Measurements from ENCODE around the gene CDYL2.

Gene CDYL2

GRCh38 chr16:80554033-80554432, 250.4 kb downstream of the CDYL2 start:
- Histone ChIP-seq H2BK15ac (replicated peaks; ENCODE audit: low read depth) (no peak overlapping the region), H3K4me3 (ENCODE audit: low read length) (no peak overlapping the region), H3K27ac (ENCODE audit: low read depth, low read length) (no peak overlapping the region), H4K5ac (ENCODE audit: low read length) (no peak overlapping the region), H3K23ac (ENCODE audit: low read length) (no peak overlapping the region), H3K27me3 (ENCODE audit: insufficient read depth, low read length, poor library complexity) (no peaks in the 10 kb centered on the region), H3K36me3 (ENCODE audit: control insufficient read depth, insufficient read depth, low read length) (no peaks in the 10 kb centered on the region), H3K56ac (ENCODE audit: low read length) (no peak overlapping the region), H2BK120ac (ENCODE audit: low read depth, low read length) (no peak overlapping the region), H4K8ac (ENCODE audit: low read depth, low read length) (no peak overlapping the region), H2BK5ac (ENCODE audit: low read length) (no peak overlapping the region), H2AK5ac (ENCODE audit: low read length) (no peak overlapping the region), H3K79me2 (ENCODE audit: control insufficient read depth, insufficient read depth, low read length) (no peaks in the 10 kb centered on the region), H3K18ac (ENCODE audit: low read length) (no peak overlapping the region), H3K4me1 (ENCODE audit: control insufficient read depth, low read depth, low read length) (no peaks in the 10 kb centered on the region), H3K4ac (ENCODE audit: low read depth, low read length) (no peak overlapping the region), H3K9ac (ENCODE audit: low read length) (no peak overlapping the region), H3K4me2 (ENCODE audit: low read length) (no peak overlapping the region), H3K79me1 (ENCODE audit: low read length) (no peaks in the 10 kb centered on the region)
- no peak for DNase-seq
- no CpG with 5 or more reads among the region's 2 CpGs for WGBS (ENCODE audit: extremely low coverage, insufficient coverage, low lambda C conversion rate)

GRCh38 chr16:80552277-80552676, 252.1 kb downstream of the CDYL2 start:
- no peaks in the 10 kb centered on the region for H3K27me3 ChIP-seq (ENCODE audit: insufficient read depth, low read length, poor library complexity)
- no peak overlapping the region for H3K27ac ChIP-seq (ENCODE audit: low read depth, low read length)
- DNase-seq: no peak
- no peaks in the 10 kb centered on the region for H3K79me1 ChIP-seq (ENCODE audit: low read length)
- no peak overlapping the region for H2BK120ac ChIP-seq (ENCODE audit: low read depth, low read length)
- H3K36me3 ChIP-seq (ENCODE audit: control insufficient read depth, insufficient read depth, low read length): no peaks in the 10 kb centered on the region
- WGBS (ENCODE audit: extremely low coverage, insufficient coverage, low lambda C conversion rate): no CpG with 5 or more reads among the region's 5 CpGs
- no peak overlapping the region for H3K4ac ChIP-seq (ENCODE audit: low read depth, low read length)
- H3K4me1 ChIP-seq (ENCODE audit: control insufficient read depth, low read depth, low read length): no peaks in the 10 kb centered on the region
- no peak overlapping the region for H4K5ac ChIP-seq (ENCODE audit: low read length)
- no peaks in the 10 kb centered on the region for H3K79me2 ChIP-seq (ENCODE audit: control insufficient read depth, insufficient read depth, low read length)
- no peak overlapping the region for H3K4me2 ChIP-seq (ENCODE audit: low read length)
- H2AK5ac ChIP-seq (ENCODE audit: low read length): no peak overlapping the region
- no peak overlapping the region for H3K9ac ChIP-seq (ENCODE audit: low read length)
- no peak overlapping the region for H3K4me3 ChIP-seq (ENCODE audit: low read length)
- no peak overlapping the region for H4K8ac ChIP-seq (ENCODE audit: low read depth, low read length)
- H3K23ac ChIP-seq (ENCODE audit: low read length): no peak overlapping the region
- no peak overlapping the region for H2BK15ac ChIP-seq (replicated peaks; ENCODE audit: low read depth)
- no peak overlapping the region for H2BK5ac ChIP-seq (ENCODE audit: low read length)
- no peak overlapping the region for H3K18ac ChIP-seq (ENCODE audit: low read length)
- H3K56ac ChIP-seq (ENCODE audit: low read length): no peak overlapping the region

Measured in mesendoderm (in vitro differentiated cells).